H7 (cell line): ENCODE measurements around the gene OR6C65. TPM values are rescaled to one million over a fixed set of nuclear protein-coding genes. Genes with fewer than 3 reads are reported as not detected.
"Not testable (repeated sequence)": the region's sequence is repeated elsewhere in the genome, so short reads cannot be mapped to it uniquely, and the experiment has no call there.

Experiments
- DNase-seq: peaks from one replicate; pipeline ENCODE4 v3.0.0; 2012
- H3K27me3 ChIP-seq: 2 replicates; pipeline ENCODE4 v1.6.0; 2011; ENCODE audit warnings: mild to moderate bottlenecking, low read length; ENCODE audit not compliant: control insufficient read depth, insufficient read depth
- H3K36me3 ChIP-seq: replicated peaks from 2 replicates; pipeline ENCODE4 v1.5.1; 2011; ENCODE audit warnings: low read length; ENCODE audit not compliant: control insufficient read depth, insufficient read depth
- H3K4me3 ChIP-seq: 2 replicates; pipeline ENCODE4 v1.5.1; 2011; ENCODE audit warnings: low read depth, mild to moderate bottlenecking, control low read depth, low read length, moderate library complexity; ENCODE audit not compliant: insufficient read depth
- total RNA-seq: library from RNA; depleted of rRNA; stranded (reverse); fragments of >200 nt; shearing (Covaris generic); gene quantifications from 2 replicates; pipeline ENCODE4 v1.2.3, GENCODE V29; 2014; rRNA removed

OR6C65 gene
- total RNA-seq, 1 experiment from 2014 or later: not detected

- no peaks in the 10 kb centered on the region for H3K36me3 ChIP-seq
- H3K27me3 ChIP-seq: no peaks in the 10 kb centered on the region
- no peak overlapping the region for H3K4me3 ChIP-seq
- DNase-seq: no peak
These were observed 20.1 kb downstream of the OR6C65 start for GRCh38 chr12:55420307-55420962.

GRCh38 chr12:55425954-55426353 is 25.6 kb downstream of the OR6C65 start, which contains the start of gene OR6C76:
OR6C76 (plus strand) TSS chr12:55426254; CDS start chr12:55426254, 0 bp downstream.
- Histone ChIP-seq H3K36me3 (no peaks in the 10 kb centered on the region), H3K27me3 (no peaks in the 10 kb centered on the region), H3K4me3 (no peak within 1 kb of the TSS)
- DNase-seq: no peak

- Histone ChIP-seq H3K4me3 (no peak overlapping the region), H3K36me3 (no peaks in the 10 kb centered on the region), H3K27me3 (no peaks in the 10 kb centered on the region)
- no peak for DNase-seq
These were observed 28.3 kb downstream of the OR6C65 start for GRCh38 chr12:55428331-55429243.

- H3K27me3 ChIP-seq, DNase-seq, H3K36me3 ChIP-seq, H3K4me3 ChIP-seq: not testable (repeated sequence)
These were observed 40.9 kb downstream of the OR6C65 start for GRCh38 chr12:55441233-55441632.

GRCh38 chr12:55443776-55444175 is 43.4 kb downstream of the OR6C65 start, which contains the start of gene OR6C2:
OR6C2 (plus strand) TSS chr12:55444076; CDS start chr12:55452214, 8,138 bp downstream.
- Histone ChIP-seq H3K36me3 (no peaks in the 10 kb centered on the region), H3K4me3 (no peak within 1 kb of the TSS), H3K27me3 (no peaks in the 10 kb centered on the region)
- DNase-seq: no peak

- Histone ChIP-seq H3K27me3 (no peaks in the 10 kb centered on the region), H3K4me3 (no peak overlapping the region), H3K36me3 (no peaks in the 10 kb centered on the region)
- no peak for DNase-seq
These were observed 45.0 kb downstream of the OR6C65 start for GRCh38 chr12:55445357-55445756.

DNA sequence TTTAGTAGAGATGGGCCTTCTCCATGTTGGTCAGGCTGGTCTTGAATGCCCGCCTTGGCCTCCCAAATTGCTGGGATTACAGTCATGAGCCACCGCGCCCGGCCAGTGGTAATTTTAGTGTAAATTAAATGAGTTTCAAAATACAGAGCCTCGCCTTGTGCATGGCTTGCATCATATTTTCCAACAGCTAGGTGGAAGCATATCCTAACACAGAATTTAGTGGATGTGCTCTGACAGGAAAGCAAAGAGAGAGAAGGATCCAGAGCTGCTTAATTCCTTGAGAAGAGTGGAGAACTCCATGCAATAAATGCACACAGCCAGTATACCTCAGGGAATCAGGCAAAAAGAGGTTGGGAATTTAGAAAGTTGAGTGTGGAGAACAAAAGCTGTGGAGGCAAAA is 46.0 kb downstream of the OR6C65 start:
- no peaks in the 10 kb centered on the region for H3K36me3 ChIP-seq
- H3K27me3 ChIP-seq: no peaks in the 10 kb centered on the region
- DNase-seq: no peak
- no peak overlapping the region for H3K4me3 ChIP-seq

GRCh38 chr12:55448825-55449224 is 48.5 kb downstream of the OR6C65 start:
- Histone ChIP-seq H3K4me3 (no peak overlapping the region), H3K27me3 (no peaks in the 10 kb centered on the region)

More at GRCh38 chr12:55448825-55449224, 48.5 kb downstream of the OR6C65 start:
- no peak for DNase-seq
- H3K36me3 ChIP-seq: no peaks in the 10 kb centered on the region

Other genes starting within 250 kb of the OR6C65 start
- gene OR10A7, start 179.5 kb upstream of the OR6C65 start, total RNA-seq: not detected in 2 replicates
- not detected in 2 replicates for gene OR6C74, start 155.9 kb upstream of the OR6C65 start, total RNA-seq
- not detected in 2 replicates for gene OR6C6, start 104.0 kb upstream of the OR6C65 start, total RNA-seq
- not detected in 2 replicates for gene OR6C1, start 86.2 kb upstream of the OR6C65 start, total RNA-seq
- gene OR6C3, start 69.8 kb upstream of the OR6C65 start, total RNA-seq: not detected in 2 replicates
- gene OR6C75, start 37.6 kb upstream of the OR6C65 start, total RNA-seq: not detected in 2 replicates
- not detected in 2 replicates for gene OR6C76, start 25.7 kb downstream of the OR6C65 start, total RNA-seq
- gene OR6C2, start 43.5 kb downstream of the OR6C65 start, total RNA-seq: not detected in 2 replicates
- not detected in 2 replicates for gene OR6C70, start 69.6 kb downstream of the OR6C65 start, total RNA-seq
- not detected in 2 replicates for gene OR6C68, start 91.8 kb downstream of the OR6C65 start, total RNA-seq
- gene OR6C4, start 149.1 kb downstream of the OR6C65 start, total RNA-seq: not detected in 2 replicates
- not detected in 2 replicates for gene OR2AP1, start 171.9 kb downstream of the OR6C65 start, total RNA-seq
- gene OR10P1, start 236.4 kb downstream of the OR6C65 start, total RNA-seq: not detected in 2 replicates